SK-N-SH (cell line): ENCODE data around the gene MYO7A. TPM values are rescaled to one million over a fixed set of nuclear protein-coding genes. Genes with fewer than 3 reads are reported as not detected.

ENCODE experiments used
- CTCF ChIA-PET: fragments of 300-600, 350-600 bp; formaldehyde crosslinking; extraction: SDS; loops from one replicate; lab custom pipeline; 2021; lab: Yijun Ruan, JAX
- POLR2A ChIA-PET: fragments of 350-600 bp; sonication (Branson Sonifier 250); formaldehyde crosslinking; extraction: SDS; loops from one replicate; lab custom pipeline; 2020; ENCODE audit warnings: antibody characterized with exemption, inconsistent platforms; lab: Yijun Ruan, JAX
- DNase-seq: peaks from one replicate; pipeline ENCODE4 v3.0.0; 2012
- H2AFZ ChIP-seq: fragments of 200-600 bp; sonication (generic); 2 replicates; pipeline ENCODE4 v1.8.1; 2016; ENCODE audit warnings: antibody characterized with exemption, mild to moderate bottlenecking, low read depth
- H3F3A ChIP-seq: fragments of 200-600 bp; sonication (generic); replicated peaks from 2 replicates; pipeline ENCODE3; 2016; ENCODE audit warnings: antibody characterized with exemption, mild to moderate bottlenecking; ENCODE audit not compliant: insufficient read depth
- H3K27ac ChIP-seq, 2 experiments: fragments of 200-500 bp in 1 of 2; fragments of 200-600 bp in 1 of 2; sonication (Bioruptor generic) in 1 of 2; sonication (generic), shearing (Covaris generic) in 1 of 2; 2 replicates each; pipeline versions ENCODE4 v1.5.1 to v1.6.1; 2014 to 2016; ENCODE audit warnings: low read depth in 2 of 2, inconsistent platforms in 1 of 2, low read length in 1 of 2, mild to moderate bottlenecking in 1 of 2, mixed read lengths in 1 of 2
- H3K27me3 ChIP-seq: fragments of 200-600 bp; sonication (generic), shearing (Covaris generic); 2 replicates; pipeline ENCODE4 v1.6.1; 2016; ENCODE audit warnings: mixed run types; ENCODE audit not compliant: insufficient read depth
- H3K36me3 ChIP-seq, 2 experiments: fragments of 200-500 bp in 1 of 2; fragments of 200-600 bp in 1 of 2; sonication (Bioruptor generic) in 1 of 2; sonication (generic) in 1 of 2; replicated peaks in 1 of 2; 2 replicates each; pipeline versions ENCODE3 to v1.5.1; 2014 to 2016; ENCODE audit warnings: low read length in 1 of 2, mild to moderate bottlenecking in 1 of 2; ENCODE audit not compliant: insufficient read depth in 2 of 2, control insufficient read depth in 1 of 2
- H3K4me1 ChIP-seq, 2 experiments: fragments of 200-500 bp in 1 of 2; fragments of 200-600 bp in 1 of 2; sonication (Bioruptor generic) in 1 of 2; sonication (generic), shearing (Covaris generic) in 1 of 2; 2 replicates each; pipeline versions ENCODE4 v1.5.1 to v1.6.1; 2014 to 2016; ENCODE audit warnings: low read depth in 1 of 2, low read length in 1 of 2, mixed run types in 1 of 2; ENCODE audit not compliant: insufficient read depth in 2 of 2, control insufficient read depth in 1 of 2
- H3K4me2 ChIP-seq: fragments of 200-600 bp; sonication (generic), shearing (Covaris generic); 2 replicates; pipeline ENCODE4 v1.6.1; 2017; ENCODE audit warnings: mixed run types
- H3K4me3 ChIP-seq, 2 experiments: fragments of 200-500 bp in 1 of 2; fragments of 200-600 bp in 1 of 2; sonication (Bioruptor generic) in 1 of 2; sonication (generic), shearing (Covaris generic) in 1 of 2; 2 replicates each; pipeline versions ENCODE4 v1.5.1 to v1.8.1; 2014 to 2016; ENCODE audit warnings: low read depth in 2 of 2, inconsistent platforms in 1 of 2, low read length in 1 of 2, mild to moderate bottlenecking in 1 of 2, mixed read lengths in 1 of 2, moderate library complexity in 1 of 2
- H3K79me2 ChIP-seq: fragments of 200-600 bp; sonication (generic); 2 replicates; pipeline ENCODE4 v1.8.1; 2017; ENCODE audit warnings: mild to moderate bottlenecking; ENCODE audit not compliant: insufficient read depth
- H3K9ac ChIP-seq: fragments of 200-600 bp; sonication (generic); 2 replicates; pipeline ENCODE4 v1.6.1; 2017; ENCODE audit warnings: mixed run types
- H3K9me2 ChIP-seq: fragments of 200-600 bp; sonication (generic); 2 replicates; pipeline ENCODE4 v1.6.1; 2017; ENCODE audit warnings: mixed run types
- H3K9me3 ChIP-seq: fragments of 200-600 bp; sonication (generic); 2 replicates; pipeline ENCODE4 v1.6.1; 2017; ENCODE audit warnings: mixed run types, mild to moderate bottlenecking, moderate library complexity
- H4K20me1 ChIP-seq: fragments of 200-600 bp; sonication (generic); 2 replicates; pipeline ENCODE4 v1.6.1; 2017; ENCODE audit warnings: mild to moderate bottlenecking, mixed run types; ENCODE audit not compliant: insufficient read depth
- CHD2 ChIP-seq: fragments of 150-350 bp; IDR thresholded peaks from 2 replicates; pipeline ENCODE4 v1.6.1; 2018; ENCODE audit warnings: low read length; ENCODE audit not compliant: partially characterized antibody
- ELF1 ChIP-seq: IDR thresholded peaks from 2 replicates; pipeline ENCODE4 v1.4.0; 2012
- EP300 ChIP-seq, 2 experiments: IDR thresholded peaks; 2 replicates each; pipeline versions ENCODE4 v1.4.0 to v1.6.1; 2012; ENCODE audit warnings: borderline replicate concordance in 1 of 2, low read depth in 1 of 2, low read length in 1 of 2
- FOXJ3 ChIP-seq: sonication (generic); formaldehyde crosslinking; IDR thresholded peaks from 2 replicates; pipeline ENCODE4 v1.5.1; 2020; ENCODE audit warnings: mild to moderate bottlenecking, missing genetic modification reagents
- FOXM1 ChIP-seq: IDR thresholded peaks from 2 replicates; pipeline ENCODE4 v1.4.0; 2012; ENCODE audit warnings: low read depth, mild to moderate bottlenecking
- GATA2 ChIP-seq: sonication (generic); formaldehyde crosslinking; IDR thresholded peaks from 2 replicates; pipeline ENCODE4 v1.5.0; 2020; ENCODE audit warnings: mild to moderate bottlenecking, missing genetic modification reagents
- JUND ChIP-seq: IDR thresholded peaks from 2 replicates; pipeline ENCODE4 v1.4.0; 2012
- MAX ChIP-seq: IDR thresholded peaks from 2 replicates; pipeline ENCODE4 v1.4.0; 2012; ENCODE audit warnings: low read depth
- MEF2A ChIP-seq: IDR thresholded peaks from 2 replicates; pipeline ENCODE4 v1.4.0; 2012; ENCODE audit warnings: low read depth, borderline replicate concordance
- MXI1 ChIP-seq: IDR thresholded peaks from 2 replicates; pipeline ENCODE4 v1.6.1; 2012; ENCODE audit warnings: mild to moderate bottlenecking, low read depth, low read length, improper control_type of control experiment
- NFIC ChIP-seq: IDR thresholded peaks from 2 replicates; pipeline ENCODE4 v1.4.0; 2012; ENCODE audit warnings: borderline replicate concordance
- NRF1 ChIP-seq: IDR thresholded peaks from 2 replicates; pipeline ENCODE4 v1.6.1; 2012; ENCODE audit warnings: low read depth, mild to moderate bottlenecking, low read length
- POLR2AphosphoS5 ChIP-seq: IDR thresholded peaks from 2 replicates; pipeline ENCODE4 v1.6.1; 2012; ENCODE audit warnings: low read depth, low read length
- RAD21 ChIP-seq: IDR thresholded peaks from 2 replicates; pipeline ENCODE4 v1.6.1; 2012; ENCODE audit warnings: mild to moderate bottlenecking, low read length
- RFX5 ChIP-seq: IDR thresholded peaks from 2 replicates; pipeline ENCODE4 v1.6.1; 2012; ENCODE audit warnings: mild to moderate bottlenecking, improper control_type of control experiment, low read length
- RXRA ChIP-seq: IDR thresholded peaks from 2 replicates; pipeline ENCODE4 v1.4.0; 2012; ENCODE audit warnings: low read depth, mild to moderate bottlenecking, borderline replicate concordance
- SIN3A ChIP-seq: IDR thresholded peaks from 2 replicates; pipeline ENCODE4 v1.6.1; 2012; ENCODE audit warnings: low read depth, mild to moderate bottlenecking, low read length, moderate library complexity, borderline replicate concordance
- TCF12 ChIP-seq: IDR thresholded peaks from 2 replicates; pipeline ENCODE4 v1.4.0; 2012
- YY1 ChIP-seq: IDR thresholded peaks from 2 replicates; pipeline ENCODE4 v1.4.0; 2012; ENCODE audit warnings: low read depth, mild to moderate bottlenecking
- ZBTB33 ChIP-seq: IDR thresholded peaks from 2 replicates; pipeline ENCODE4 v1.4.0; 2012; ENCODE audit warnings: low read depth, borderline replicate concordance
- WGBS: methylation state at CpG from one replicate; pipeline ENCODE4 v1.1.6; 2017; ENCODE audit warnings: low lambda C conversion rate; 5-methylcytosine and 5-hydroxymethylcytosine counted together
- polyA plus RNA-seq, 3 experiments: library from polyadenylated mRNA; depleted of rRNA; stranded (reverse); fragments of >200 nt; gene quantifications; 2 replicates each; pipeline ENCODE4 v1.2.3, GENCODE V29; 2012
- TF ChIP-seq, protein P1 (sequence below): IDR thresholded peaks from 2 replicates; pipeline ENCODE4; 2012
- TF ChIP-seq, protein P2 (sequence below): fragments of 150-350 bp; IDR thresholded peaks from 2 replicates; pipeline ENCODE4 v1.6.1; 2017; ENCODE audit warnings: antibody characterized with exemption, low read length, low read depth, borderline replicate concordance

MYO7A gene
- polyA plus RNA-seq, 1 of the 3 experiments (the other 2 are of a cell fraction): 0.08 TPM

DNA sequence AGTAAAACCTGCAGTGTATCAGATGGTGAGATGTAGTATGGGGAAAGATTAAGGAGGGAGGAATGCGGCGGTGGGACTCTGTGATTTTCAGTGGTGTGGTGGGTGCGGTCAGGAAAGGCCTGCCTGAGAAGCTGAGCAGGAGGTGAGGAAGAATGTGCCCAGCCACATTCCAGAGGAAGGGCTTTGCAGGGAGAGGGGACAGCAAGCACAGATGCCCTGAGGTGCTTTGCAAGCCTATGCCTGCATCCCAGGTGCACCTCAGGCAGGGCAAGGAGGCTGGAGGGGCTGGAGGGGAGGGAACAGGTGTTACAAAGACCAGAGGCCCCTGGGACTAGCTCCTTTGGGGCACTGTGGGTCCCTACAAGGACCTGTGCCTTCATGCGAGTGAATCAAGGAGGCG is 42.1 kb downstream of the MYO7A start:
- CTCF ChIA-PET: interaction anchor here (1.2 kb wide), 1 partner anchor 18 kb away, joined by 6 read pairs; no protein-coding TSS in a partner anchor
- POLR2A ChIA-PET: no interaction called here
- no peak overlapping the region for H3K4me3 ChIP-seq
- TF ChIP-seq RAD21 (no peak), ZBTB33 (no peak), YY1 (no peak), MXI1 (no peak), ELF1 (no peak), TCF12 (no peak), NRF1 (no peak), CHD2 (no peak), NFIC (no peak), FOXM1 (no peak), RFX5 (no peak)
- TF ChIP-seq, protein P1, sequence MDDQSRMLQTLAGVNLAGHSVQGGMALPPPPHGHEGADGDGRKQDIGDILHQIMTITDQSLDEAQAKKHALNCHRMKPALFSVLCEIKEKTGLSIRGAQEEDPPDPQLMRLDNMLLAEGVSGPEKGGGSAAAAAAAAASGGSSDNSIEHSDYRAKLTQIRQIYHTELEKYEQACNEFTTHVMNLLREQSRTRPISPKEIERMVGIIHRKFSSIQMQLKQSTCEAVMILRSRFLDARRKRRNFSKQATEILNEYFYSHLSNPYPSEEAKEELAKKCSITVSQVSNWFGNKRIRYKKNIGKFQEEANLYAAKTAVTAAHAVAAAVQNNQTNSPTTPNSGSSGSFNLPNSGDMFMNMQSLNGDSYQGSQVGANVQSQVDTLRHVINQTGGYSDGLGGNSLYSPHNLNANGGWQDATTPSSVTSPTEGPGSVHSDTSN: no peak
- H3F3A ChIP-seq: no peaks in the 10 kb centered on the region
- H3K36me3 ChIP-seq: no peaks in the 10 kb centered on the region
- H3K79me2 ChIP-seq: no peaks in the 10 kb centered on the region
- H4K20me1 ChIP-seq: no peaks in the 10 kb centered on the region
- no peaks in the 10 kb centered on the region for H3K9me3 ChIP-seq
- no peaks in the 10 kb centered on the region for H3K9me2 ChIP-seq
- H3K27me3 ChIP-seq: no peaks in the 10 kb centered on the region
- H3K9ac ChIP-seq: no peak overlapping the region
- no peak overlapping the region for H3K4me2 ChIP-seq
- no peak overlapping the region for H2AFZ ChIP-seq
- 95% methylated on average over 5 of the region's 5 CpGs for WGBS
- H3K27ac ChIP-seq: no peak overlapping the region
- H3K4me1 ChIP-seq: no peaks in the 10 kb centered on the region; a peak in 1 of 4 replicates
- no peak for DNase-seq

DNA sequence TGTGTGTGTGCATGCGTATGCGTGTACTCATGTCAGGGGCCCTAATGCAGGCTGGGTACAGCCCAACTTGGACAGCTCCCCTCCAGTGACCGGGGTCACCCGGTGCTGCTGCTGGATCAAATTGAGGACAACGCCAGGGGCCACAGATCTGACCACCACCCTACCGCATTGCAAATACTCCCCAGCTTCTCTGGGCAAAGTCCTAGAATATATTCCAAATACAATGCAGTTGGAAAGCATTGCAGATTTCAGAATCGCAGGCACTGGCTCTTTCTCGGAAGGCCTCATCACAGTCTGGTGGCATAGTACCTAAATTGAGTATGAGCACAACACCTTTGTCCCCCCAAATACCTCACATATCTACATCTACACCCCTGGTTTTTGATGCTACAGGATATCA is 43.2 kb downstream of the MYO7A start:
- Histone ChIP-seq H3K9me2 (no peaks in the 10 kb centered on the region), H3K27ac (no peak overlapping the region), H3K9ac (no peak overlapping the region), H3K4me3 (no peak overlapping the region), H4K20me1 (no peaks in the 10 kb centered on the region), H3K4me1 (no peaks in the 10 kb centered on the region; a peak in 1 of 4 replicates), H3F3A (no peaks in the 10 kb centered on the region), H3K36me3 (no peaks in the 10 kb centered on the region), H3K27me3 (no peaks in the 10 kb centered on the region), H3K79me2 (no peaks in the 10 kb centered on the region), H3K9me3 (no peaks in the 10 kb centered on the region), H2AFZ (no peak overlapping the region), H3K4me2 (no peak overlapping the region)
- DNase-seq: no peak
- CTCF ChIA-PET: interaction anchor here (1.4 kb wide), 1 partner anchor 44 kb away, joined by 5 read pairs; no protein-coding TSS in a partner anchor
- POLR2A ChIA-PET: no interaction called here
- 94% methylated on average over 5 of the region's 8 CpGs for WGBS
- TF ChIP-seq POLR2AphosphoS5: no peak
- TF ChIP-seq YY1: no peak
- no peak for TF ChIP-seq NRF1
- TF ChIP-seq MAX: no peak
- no peak for TF ChIP-seq SIN3A
- TF ChIP-seq JUND: no peak
- TF ChIP-seq GATA2: no peak
- no peak for TF ChIP-seq MEF2A
- TF ChIP-seq RAD21: no peak
- no peak for TF ChIP-seq FOXJ3 (CRISPR knock-in tag)
- TF ChIP-seq ZBTB33: no peak
- TF ChIP-seq ELF1: no peak
- TF ChIP-seq, protein P2, sequence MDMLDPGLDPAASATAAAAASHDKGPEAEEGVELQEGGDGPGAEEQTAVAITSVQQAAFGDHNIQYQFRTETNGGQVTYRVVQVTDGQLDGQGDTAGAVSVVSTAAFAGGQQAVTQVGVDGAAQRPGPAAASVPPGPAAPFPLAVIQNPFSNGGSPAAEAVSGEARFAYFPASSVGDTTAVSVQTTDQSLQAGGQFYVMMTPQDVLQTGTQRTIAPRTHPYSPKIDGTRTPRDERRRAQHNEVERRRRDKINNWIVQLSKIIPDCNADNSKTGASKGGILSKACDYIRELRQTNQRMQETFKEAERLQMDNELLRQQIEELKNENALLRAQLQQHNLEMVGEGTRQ: no peak
- TF ChIP-seq EP300 (IDR thresholded peaks at IDR 0.05; ENCODE audit: borderline replicate concordance in 1 of 2, low read depth in 1 of 2, low read length in 1 of 2): no peak
- no peak for TF ChIP-seq TCF12
- no peak for TF ChIP-seq RXRA
